ENCODE results near the gene HADHA.

- TF ChIP-seq CTCF (conservative IDR thresholded peaks at IDR 0.05; ENCODE audit: low read length) = no peak
- no peak for TF ChIP-seq EZH2phosphoT487 (IDR thresholded peaks at IDR 0.05; ENCODE audit: borderline replicate concordance, low read depth, low read length)
Measured at GRCh38 chr2:26281226-26281625, 36.8 kb upstream of the HADHA start.

All from OCI-LY7 (cell line).